GM12878 (cell line): Measurements from ENCODE around the gene CD63. TPM values are rescaled to one million over a fixed set of nuclear protein-coding genes. Genes with fewer than 3 reads are reported as not detected.

ENCODE experiments used
- ATAC-seq: fragments of 200-7000 bp; cut with Tn5 transposase; 3 replicates; pipeline ENCODE4 v1.9.1; 2020; ENCODE audit warnings: mild to moderate bottlenecking, moderate library complexity
- BruUV-seq: library from RNA; stranded (reverse); fragments of 400-500 nt; replicated peaks from 2 replicates; lab custom pipeline; 2021; lab: Mats Ljungman, UMichigan
- CTCF ChIA-PET: fragments of 300-600 bp; sonication (Branson Sonifier 250); formaldehyde crosslinking; extraction: SDS; loops from one replicate; lab custom pipeline; 2021; ENCODE audit warnings: inconsistent platforms; lab: Yijun Ruan, JAX
- POLR2A ChIA-PET: fragments of 350-600 bp; formaldehyde crosslinking; extraction: SDS; loops from one replicate; lab custom pipeline; 2021; ENCODE audit warnings: inconsistent platforms; lab: Charles Lee
- RAD21 ChIA-PET: fragments of 300-600 bp; sonication (Branson Sonifier 250); formaldehyde crosslinking; loops from one replicate; lab custom pipeline; 2023; ENCODE audit warnings: antibody characterized with exemption; ENCODE audit not compliant: unreplicated experiment; lab: Charles Lee
- SMC1A ChIA-PET: fragments of 300-600 bp; sonication (Branson Sonifier 250); formaldehyde crosslinking; loops from one replicate; lab custom pipeline; 2023; ENCODE audit not compliant: unreplicated experiment, uncharacterized antibody; lab: Charles Lee
- DNase-seq: peaks from one replicate; pipeline ENCODE4 v3.0.0-alpha.2; 2011; ENCODE audit warnings: low read depth, low spot score
- FAIRE-seq: peaks from 3 replicates; lab custom pipeline; 2011; peaks lifted over from hg19 to GRCh38; lab: Jason Lieb, UNC
- H2AFZ ChIP-seq: 2 replicates; pipeline ENCODE4 v1.6.0; 2011; ENCODE audit warnings: low read depth, low read length, control low read depth; ENCODE audit not compliant: control insufficient read depth
- H3K27ac ChIP-seq: 2 replicates; pipeline ENCODE4 v1.5.1; 2011; ENCODE audit warnings: control low read depth; ENCODE audit not compliant: control insufficient read depth, insufficient read depth
- H3K27me3 ChIP-seq, 2 experiments: replicated peaks in 1 of 2; 2 replicates each; pipeline versions ENCODE4 v1.6.0 to v1.6.1; 2011; ENCODE audit warnings: low read length in 1 of 2; ENCODE audit not compliant: control insufficient read depth in 2 of 2, insufficient read depth in 2 of 2
- H3K36me3 ChIP-seq, 2 experiments: 2 replicates each; pipeline ENCODE4 v1.5.1; 2011; ENCODE audit warnings: low read length in 1 of 2; ENCODE audit not compliant: control insufficient read depth in 2 of 2, insufficient read depth in 2 of 2
- H3K4me1 ChIP-seq: 2 replicates; pipeline ENCODE4 v1.6.1; 2011; ENCODE audit warnings: mild to moderate bottlenecking, low read length, moderate library complexity, mixed read lengths; ENCODE audit not compliant: control insufficient read depth, insufficient read depth
- H3K4me2 ChIP-seq: 2 replicates; pipeline ENCODE4 v1.6.0; 2011; ENCODE audit warnings: control low read depth; ENCODE audit not compliant: control insufficient read depth, insufficient read depth
- H3K4me3 ChIP-seq: fragments of 200-600 bp; sonication (generic); 2 replicates; pipeline ENCODE4 v1.5.1; 2016
- H3K79me2 ChIP-seq: 2 replicates; pipeline ENCODE4 v1.6.0; 2011; ENCODE audit warnings: low read length; ENCODE audit not compliant: control insufficient read depth, insufficient read depth
- H3K9ac ChIP-seq: 2 replicates; pipeline ENCODE4 v1.8.0; 2011; ENCODE audit warnings: low read length, control low read depth, mixed read lengths; ENCODE audit not compliant: control insufficient read depth, insufficient read depth
- H3K9me3 ChIP-seq: replicated peaks from 3 replicates; pipeline ENCODE4 v1.5.1; 2011; ENCODE audit warnings: mild to moderate bottlenecking, low read length; ENCODE audit not compliant: control insufficient read depth, insufficient read depth
- H4K20me1 ChIP-seq: 2 replicates; pipeline ENCODE4 v1.6.0; 2011; ENCODE audit not compliant: control insufficient read depth, insufficient read depth
- ASH2L ChIP-seq: fragments of 300-600, 200-600 bp; sonication (generic); IDR thresholded peaks from 2 replicates; pipeline ENCODE4 v1.6.1; 2017; ENCODE audit warnings: low read depth, mild to moderate bottlenecking, borderline replicate concordance
- BCLAF1 ChIP-seq: fragments of 450-650 bp; IDR thresholded peaks from 2 replicates; pipeline ENCODE4 v1.6.1; 2017; ENCODE audit warnings: antibody characterized with exemption, mild to moderate bottlenecking, moderate library complexity
- CHD4 ChIP-seq: fragments of 200-600 bp; sonication (generic); IDR thresholded peaks from 2 replicates; pipeline ENCODE4 v1.6.1; 2016; ENCODE audit warnings: mild to moderate bottlenecking
- E2F8 ChIP-seq: fragments of 450-650 bp; IDR thresholded peaks from 2 replicates; pipeline ENCODE4 v1.6.1; 2018; ENCODE audit warnings: mild to moderate bottlenecking, low read depth, moderate library complexity; ENCODE audit not compliant: partially characterized antibody
- FOS ChIP-seq: IDR thresholded peaks from 3 replicates; pipeline ENCODE4 v1.6.1; 2011; ENCODE audit warnings: borderline replicate concordance; ENCODE audit not compliant: insufficient read length; ENCODE audit errors: extremely low read depth
- IKZF1 ChIP-seq: fragments of 450-650 bp; conservative IDR thresholded peaks from 2 replicates; pipeline ENCODE4 v1.6.1; 2017; ENCODE audit warnings: antibody characterized with exemption, mild to moderate bottlenecking
- MEF2B ChIP-seq: fragments of 450-650 bp; IDR thresholded peaks from 2 replicates; pipeline ENCODE4 v1.6.1; 2018; ENCODE audit warnings: mild to moderate bottlenecking, moderate library complexity; ENCODE audit not compliant: partially characterized antibody, poor library complexity, severe bottlenecking
- MTA3 ChIP-seq: IDR thresholded peaks from 2 replicates; pipeline ENCODE4 v1.6.1; 2012; ENCODE audit warnings: low read length, inconsistent platforms, borderline replicate concordance
- MYC ChIP-seq: IDR thresholded peaks from 2 replicates; pipeline ENCODE4 v1.6.1; 2011; ENCODE audit warnings: mild to moderate bottlenecking, low read length, moderate library complexity, inconsistent platforms; ENCODE audit not compliant: insufficient read depth, insufficient replicate concordance, insufficient read length, severe bottlenecking
- NFYB ChIP-seq: IDR thresholded peaks from 2 replicates; pipeline ENCODE4 v1.6.1; 2011; ENCODE audit warnings: low read depth, mild to moderate bottlenecking, low read length, improper control_type of control experiment, moderate library complexity; ENCODE audit not compliant: insufficient read depth
- PBX3 ChIP-seq: IDR thresholded peaks from 2 replicates; pipeline ENCODE4 v1.6.1; 2011; ENCODE audit warnings: mild to moderate bottlenecking, low read depth, low read length, moderate library complexity; ENCODE audit not compliant: insufficient replicate concordance
- SIN3A ChIP-seq: IDR thresholded peaks from 2 replicates; pipeline ENCODE4 v1.6.1; 2012; ENCODE audit warnings: low read depth, low read length, improper control_type of control experiment
- SMAD5 ChIP-seq: IDR thresholded peaks from 2 replicates; pipeline ENCODE4 v1.6.1; 2016; ENCODE audit warnings: antibody characterized with exemption, low read depth
- ZNF207 ChIP-seq: fragments of 450-650 bp; IDR thresholded peaks from 2 replicates; pipeline ENCODE4 v1.6.1; 2014; ENCODE audit warnings: antibody characterized with exemption, mild to moderate bottlenecking, borderline replicate concordance
- ZSCAN29 ChIP-seq: fragments of 450-650 bp; IDR thresholded peaks from 2 replicates; pipeline ENCODE4 v1.6.1; 2017; ENCODE audit warnings: mild to moderate bottlenecking, moderate library complexity
- WGBS: methylation state at CpG from one replicate; pipeline ENCODE4 v1.1.6; 2016; ENCODE audit warnings: low lambda C conversion rate; ENCODE audit not compliant: insufficient replicate concordance, insufficient coverage; ENCODE audit errors: missing lambda C conversion rate; 5-methylcytosine and 5-hydroxymethylcytosine counted together
- in situ Hi-C: fragments of 300-500 bp; cut with MboI; formaldehyde crosslinking; loops from 9 replicates; pipeline ENCODE4 v1.14.3; 2018; ENCODE audit warnings: mixed read lengths
- intact Hi-C: fragments of 100-400 bp; cut with micrococcal nuclease; formaldehyde crosslinking; loops from one replicate; pipeline ENCODE4 v1.14.2; 2022; ENCODE audit not compliant: unreplicated experiment
- polyA plus RNA-seq, 11 experiments: library from polyadenylated mRNA; depleted of rRNA in 4 of 11; unstranded in 6 of 11; stranded (reverse) in 5 of 11; fragments of >200 nt; fragmentation: Nextera tagmentation in 4 of 11; fragmentation: Illumina TruSeq in 1 of 11; extraction: Ambion mirVana in 4 of 11; extraction: Trizol in 1 of 11; gene quantifications; 1 replicate in 1 of 11; 2 replicates in 10 of 11; pipeline versions ENCODE4 v1.2.1 to v1.2.3, GENCODE V29; 2011 to 2016; ENCODE audit warnings: inconsistent platforms in 2 of 11, missing spikeins in 2 of 11, low read depth in 1 of 11
- total RNA-seq, 4 experiments: library from RNA; depleted of rRNA in 3 of 4; stranded (reverse); fragments of >200 nt in 3 of 4; fragmentation: Illumina TruSeq in 1 of 4; extraction: Trizol in 1 of 4; gene quantifications; 2 replicates each; pipeline versions ENCODE4 v1.2.1 to v1.2.3, GENCODE V29; 2013 to 2021

The CD63 gene
- total and polyA plus RNA-seq, 10 of the 15 experiments (the other 5 are each of a cell fraction or from before 2014, with no cell fraction given): 147 to 220 (median 183) TPM

- FAIRE-seq (no peak), ATAC-seq (no peak), DNase-seq (no peak)
- H3K9ac ChIP-seq: no peak overlapping the region
- TF ChIP-seq MEF2B (no peak), MTA3 (no peak), MYC (no peak), SMAD5 (no peak), CHD4 (no peak), ZSCAN29 (no peak), ZNF207 (no peak), FOS (no peak), NFYB (no peak), ASH2L (no peak), PBX3 (no peak), IKZF1 (no peak), BCLAF1 (no peak), SIN3A (no peak), E2F8 (no peak)
- H2AFZ ChIP-seq: no peak overlapping the region
- peaks cover 0 to 5% of the 10 kb centered on the region in 2 experiments; a peak in 2 of 4 replicates for H3K27me3 ChIP-seq
- H3K4me3 ChIP-seq: no peak overlapping the region
- in situ Hi-C loops (no loop called here), intact Hi-C loops (no loop called here)
- ChIA-PET CTCF (interaction anchor here (0.6 to 2.9 kb wide), 5 partner anchors 10 to 1521 kb away, joined by 3 to 11 read pairs (median 4); no protein-coding TSS in a partner anchor), POLR2A (interaction anchor here (1.1 kb wide), 1 partner anchor 55 kb away, joined by 3 read pairs; no protein-coding TSS in a partner anchor), RAD21 (interaction anchor here (0.7 to 1.8 kb wide), 3 partner anchors 18 to 39 kb away, joined by 3 to 4 read pairs (median 3); no protein-coding TSS in a partner anchor), SMC1A (interaction anchor here (0.7 to 1.1 kb wide), 2 partner anchors 18 to 57 kb away, joined by 3 to 4 read pairs; no protein-coding TSS in a partner anchor)
- WGBS: 88% methylated on average over 4 of the region's 4 CpGs
- no peaks in the 10 kb centered on the region for H3K9me3 ChIP-seq
- BruUV-seq: no TSS peak
- H3K79me2 ChIP-seq: peaks cover 7% of the 10 kb centered on the region
- peaks cover 6% of the 10 kb centered on the region for H3K4me1 ChIP-seq
- no peak overlapping the region for H3K27ac ChIP-seq
- H4K20me1 ChIP-seq: no peaks in the 10 kb centered on the region
- H3K4me2 ChIP-seq: no peak overlapping the region
- no peaks in the 10 kb centered on the region for H3K36me3 ChIP-seq
Measured at GRCh38 chr12:55711786-55712553, 16.8 kb downstream of the CD63 start.
